Measurements from ENCODE around the gene KIAA0232.

GRCh38 chr4:6776920-6777635, 5.4 kb upstream of the KIAA0232 start:
- TF ChIP-seq EZH2phosphoT487 (IDR thresholded peaks at IDR 0.05; ENCODE audit: insufficient read depth, low read depth) (no peak), EZH2 (IDR thresholded peaks at IDR 0.05; ENCODE audit: insufficient read depth, poor library complexity, severe bottlenecking) (no peak)

Measured in GM23248 (cell line).